Colonic mucosa (tissue), 4 donors: ENCODE data around the gene DHRSX. TPM values are rescaled to one million over a fixed set of nuclear protein-coding genes. Genes with fewer than 3 reads are reported as not detected.
"Not testable (repeated sequence)": the region's sequence is repeated elsewhere in the genome, so short reads cannot be mapped to it uniquely, and the experiment has no call there.

ENCODE experiments used
- DNase-seq: peaks from one replicate; pipeline ENCODE4 v3.0.0-alpha.2; 2020
- H3K27ac ChIP-seq: fragments of 200-600 bp; one replicate; pipeline ENCODE4 v1.8.0; 2021
- H3K27me3 ChIP-seq: fragments of 200-600 bp; one replicate; pipeline ENCODE4 v1.8.0; 2021
- H3K36me3 ChIP-seq: fragments of 200-600 bp; one replicate; pipeline ENCODE4 v1.8.0; 2021
- H3K4me1 ChIP-seq: fragments of 200-600 bp; one replicate; pipeline ENCODE4 v1.8.0; 2021; ENCODE audit warnings: mild to moderate bottlenecking
- H3K4me3 ChIP-seq: fragments of 200-600 bp; one replicate; pipeline ENCODE4 v1.8.0; 2021
- H3K9ac ChIP-seq, 2 donors: one replicate each; pipeline ENCODE4 v1.7.0; 2013; ENCODE audit warnings: control low read depth in 2 of 2, low read depth in 2 of 2, low read length in 2 of 2
- H3K9me3 ChIP-seq: fragments of 200-600 bp; one replicate; pipeline ENCODE4 v1.8.0; 2021
- intact Hi-C: fragments of 100-400 bp; cut with DNase I; formaldehyde crosslinking; loops from one replicate; pipeline ENCODE4 v1.14.1; 2022
- total RNA-seq, 2 donors: library from RNA; stranded (reverse); fragmentation: NEBNext Ultra II Directional in 1 of 2; extraction: Animal tissue kit (Norgen Biotek cat#: 25700) in 1 of 2; gene quantifications; one replicate each; pipeline ENCODE4 v1.2.1, GENCODE V29; 2021
- TF ChIP-seq, protein P1 (sequence below): fragments of 200-600 bp; IDR thresholded peaks from one replicate; pipeline ENCODE4 v1.8.0; 2022; ENCODE audit warnings: antibody characterized with exemption, mild to moderate bottlenecking
- donor health status: healthy.
- donor health status: DM: no; HTN: no; CAD: no.
- donor health status: DM: no; HTN: no; CAD: no.

Gene DHRSX
- total RNA-seq, 2 donors from 2014 or later: 28.6 to 43.3 TPM

DNA sequence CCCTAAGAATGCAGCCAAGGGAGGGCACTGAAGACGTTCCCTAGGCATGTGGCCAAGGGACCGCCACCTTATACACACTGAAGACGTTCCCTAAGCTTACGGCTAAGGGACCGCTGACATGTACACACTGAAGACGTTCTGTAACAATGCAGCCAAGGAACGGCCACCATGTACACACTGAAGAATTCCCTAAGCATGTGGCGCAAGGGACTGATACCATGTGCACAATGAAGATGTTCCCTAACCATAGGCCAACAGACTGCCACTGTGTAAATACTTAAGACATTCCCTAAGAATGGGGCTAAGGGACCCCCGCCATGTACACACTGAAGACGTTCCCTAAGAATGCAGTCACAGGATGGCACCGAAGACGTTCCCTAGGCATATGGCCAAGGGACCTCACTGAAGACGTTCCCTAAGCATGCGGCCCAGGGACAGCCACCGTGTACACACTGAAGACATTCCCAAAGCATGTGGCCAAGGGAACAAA is 36.1 kb downstream of the DHRSX start:
- Histone ChIP-seq H3K4me1 (no peaks in the 10 kb centered on the region), H3K36me3 (no peaks in the 10 kb centered on the region), H3K27ac (no peak overlapping the region), H3K9me3 (no peaks in the 10 kb centered on the region), H3K27me3 (no peaks in the 10 kb centered on the region), H3K9ac (no peak overlapping the region), H3K4me3 (no peak overlapping the region)
- no peak for DNase-seq
- intact Hi-C loops: no loop called here
- TF ChIP-seq, protein P1, sequence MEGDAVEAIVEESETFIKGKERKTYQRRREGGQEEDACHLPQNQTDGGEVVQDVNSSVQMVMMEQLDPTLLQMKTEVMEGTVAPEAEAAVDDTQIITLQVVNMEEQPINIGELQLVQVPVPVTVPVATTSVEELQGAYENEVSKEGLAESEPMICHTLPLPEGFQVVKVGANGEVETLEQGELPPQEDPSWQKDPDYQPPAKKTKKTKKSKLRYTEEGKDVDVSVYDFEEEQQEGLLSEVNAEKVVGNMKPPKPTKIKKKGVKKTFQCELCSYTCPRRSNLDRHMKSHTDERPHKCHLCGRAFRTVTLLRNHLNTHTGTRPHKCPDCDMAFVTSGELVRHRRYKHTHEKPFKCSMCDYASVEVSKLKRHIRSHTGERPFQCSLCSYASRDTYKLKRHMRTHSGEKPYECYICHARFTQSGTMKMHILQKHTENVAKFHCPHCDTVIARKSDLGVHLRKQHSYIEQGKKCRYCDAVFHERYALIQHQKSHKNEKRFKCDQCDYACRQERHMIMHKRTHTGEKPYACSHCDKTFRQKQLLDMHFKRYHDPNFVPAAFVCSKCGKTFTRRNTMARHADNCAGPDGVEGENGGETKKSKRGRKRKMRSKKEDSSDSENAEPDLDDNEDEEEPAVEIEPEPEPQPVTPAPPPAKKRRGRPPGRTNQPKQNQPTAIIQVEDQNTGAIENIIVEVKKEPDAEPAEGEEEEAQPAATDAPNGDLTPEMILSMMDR: no peak

DNA sequence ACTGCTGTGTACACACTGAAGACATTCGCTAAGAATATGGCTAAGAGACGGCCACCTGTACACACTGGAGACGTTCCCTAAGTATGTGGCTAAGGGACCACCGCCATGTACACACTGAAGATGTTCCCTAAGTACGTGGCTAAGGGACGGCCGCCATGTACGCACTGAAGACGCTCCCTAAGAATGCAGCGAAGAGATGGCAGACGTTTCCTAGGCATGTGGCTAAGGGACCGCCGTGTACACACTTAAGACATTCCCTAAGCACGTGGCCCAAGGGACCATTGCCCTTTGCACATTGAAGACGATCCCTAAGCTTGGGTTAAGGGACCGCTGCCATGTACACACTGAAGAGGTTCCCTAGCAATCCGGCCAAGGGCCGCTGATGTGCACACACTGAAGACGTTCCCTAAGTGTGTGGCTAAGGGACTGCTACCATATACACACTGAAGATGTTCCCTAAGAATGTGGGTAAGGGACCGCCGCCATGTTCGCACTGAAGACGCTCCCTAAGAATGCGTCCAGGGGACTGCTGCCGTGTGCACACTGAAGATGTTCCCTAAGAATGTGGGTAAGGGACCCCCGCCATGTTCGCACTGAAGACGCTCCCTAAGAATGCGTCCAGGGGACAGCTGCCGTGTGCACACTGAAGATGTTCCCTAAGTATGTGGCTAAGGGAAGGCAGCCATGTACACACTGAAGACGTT is 36.7 kb downstream of the DHRSX start:
- TF ChIP-seq, protein P1: no peak
- Histone ChIP-seq H3K9ac (no peak overlapping the region), H3K36me3 (no peaks in the 10 kb centered on the region), H3K27me3 (no peaks in the 10 kb centered on the region), H3K9me3 (no peaks in the 10 kb centered on the region), H3K4me3 (no peak overlapping the region), H3K4me1 (no peaks in the 10 kb centered on the region), H3K27ac (no peak overlapping the region)
- no peak for DNase-seq
- intact Hi-C loops: no loop called here

DNA sequence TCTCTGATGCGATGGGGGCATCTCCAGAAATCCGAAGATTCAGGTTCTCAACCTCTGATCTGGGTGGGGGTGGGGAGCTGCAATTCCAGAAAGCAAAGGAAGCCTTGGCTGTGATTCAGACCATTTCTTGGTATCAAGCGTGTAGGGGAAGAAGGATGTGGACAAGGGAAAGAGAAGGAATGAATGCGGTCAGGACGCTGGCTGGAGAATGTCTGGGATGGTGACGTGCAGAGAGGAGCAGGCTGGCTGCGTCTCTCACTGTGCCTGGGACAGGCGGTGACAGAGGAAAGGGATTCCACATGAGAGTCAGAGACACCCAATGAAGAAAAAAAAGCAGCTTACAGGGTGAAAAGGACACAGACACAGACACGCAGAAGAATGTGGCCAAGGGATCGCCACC is 37.3 kb downstream of the DHRSX start:
- H3K4me3 ChIP-seq, H3K9me3 ChIP-seq, H3K36me3 ChIP-seq, DNase-seq, H3K9ac ChIP-seq, H3K27ac ChIP-seq, H3K27me3 ChIP-seq, H3K4me1 ChIP-seq, intact Hi-C loops: not testable (repeated sequence)

DNA sequence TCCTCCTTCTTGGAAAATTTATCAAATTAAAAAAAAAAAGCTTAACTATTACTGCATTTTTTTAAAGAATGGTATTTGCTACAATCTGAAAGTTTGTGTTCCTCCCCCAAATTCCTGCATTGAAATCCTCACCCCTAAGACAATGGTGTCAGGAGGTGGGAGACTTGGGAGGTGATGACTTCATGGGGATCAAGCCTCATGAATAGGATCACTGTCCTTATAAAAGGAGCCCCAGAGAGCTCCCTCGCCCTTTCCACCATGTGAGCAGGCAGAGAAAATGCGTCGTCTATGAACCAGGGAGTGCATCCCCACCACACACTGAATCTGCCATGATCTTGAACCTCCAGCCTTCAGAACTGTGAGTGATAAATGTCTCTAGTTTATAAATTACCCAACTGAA is 38.0 kb downstream of the DHRSX start:
- no peaks in the 10 kb centered on the region for H3K4me1 ChIP-seq
- TF ChIP-seq, protein P1: no peak

DNA sequence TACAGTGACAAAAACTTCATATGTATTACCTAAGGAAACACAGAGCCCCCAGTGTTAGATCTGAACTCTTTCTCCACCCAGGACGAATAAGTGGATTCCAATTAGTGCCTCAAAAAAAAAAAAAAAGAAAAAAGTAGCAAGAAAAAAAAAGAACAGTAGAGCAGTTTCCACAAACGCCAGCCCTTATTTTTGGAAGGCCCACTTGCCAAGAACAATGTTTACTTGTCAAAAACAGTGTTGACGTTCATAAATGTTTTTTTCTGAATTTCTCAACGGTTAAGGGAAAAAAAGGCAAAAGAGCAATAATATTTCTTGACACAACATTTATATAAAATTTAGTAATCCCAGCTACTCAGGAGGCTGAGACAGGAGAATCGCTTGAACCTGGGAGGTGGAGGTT is 38.7 kb downstream of the DHRSX start:
- Histone ChIP-seq H3K9me3 (no peaks in the 10 kb centered on the region), H3K9ac (no peak overlapping the region), H3K4me3 (no peak overlapping the region), H3K36me3 (no peaks in the 10 kb centered on the region), H3K4me1 (no peaks in the 10 kb centered on the region), H3K27ac (no peak overlapping the region), H3K27me3 (no peaks in the 10 kb centered on the region)
- intact Hi-C loops: no loop called here
- TF ChIP-seq, protein P1: no peak
- DNase-seq: no peak

More for the DNA sequence above, 38.0 kb downstream of the DHRSX start:
- Histone ChIP-seq H3K27me3 (no peaks in the 10 kb centered on the region), H3K9me3 (no peaks in the 10 kb centered on the region), H3K9ac (no peak overlapping the region), H3K27ac (no peak overlapping the region), H3K4me3 (no peak overlapping the region), H3K36me3 (no peaks in the 10 kb centered on the region)
- no peak for DNase-seq
- intact Hi-C loops: no loop called here

DNA sequence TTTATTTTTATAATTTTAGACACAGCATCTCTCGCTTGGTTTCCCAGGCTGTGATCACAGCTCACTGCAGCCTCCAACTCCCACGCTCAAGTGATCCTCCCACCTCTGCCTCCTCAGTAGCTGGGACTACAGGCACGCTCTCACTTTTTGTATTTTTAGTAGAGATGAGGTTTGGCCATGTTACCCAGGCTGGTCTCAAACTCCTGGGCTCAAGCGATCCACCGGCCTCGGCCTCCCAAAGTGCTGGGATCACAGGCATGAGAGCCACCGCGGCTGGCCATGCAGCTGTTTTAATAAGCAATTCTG is 39.1 kb downstream of the DHRSX start:
- Histone ChIP-seq H3K36me3 (no peaks in the 10 kb centered on the region), H3K4me1 (no peaks in the 10 kb centered on the region), H3K27ac (no peak overlapping the region), H3K27me3 (no peaks in the 10 kb centered on the region), H3K9me3 (no peaks in the 10 kb centered on the region), H3K4me3 (no peak overlapping the region), H3K9ac (no peak overlapping the region)
- DNase-seq: no peak
- TF ChIP-seq, protein P1: no peak
- intact Hi-C loops: no loop called here

DNA sequence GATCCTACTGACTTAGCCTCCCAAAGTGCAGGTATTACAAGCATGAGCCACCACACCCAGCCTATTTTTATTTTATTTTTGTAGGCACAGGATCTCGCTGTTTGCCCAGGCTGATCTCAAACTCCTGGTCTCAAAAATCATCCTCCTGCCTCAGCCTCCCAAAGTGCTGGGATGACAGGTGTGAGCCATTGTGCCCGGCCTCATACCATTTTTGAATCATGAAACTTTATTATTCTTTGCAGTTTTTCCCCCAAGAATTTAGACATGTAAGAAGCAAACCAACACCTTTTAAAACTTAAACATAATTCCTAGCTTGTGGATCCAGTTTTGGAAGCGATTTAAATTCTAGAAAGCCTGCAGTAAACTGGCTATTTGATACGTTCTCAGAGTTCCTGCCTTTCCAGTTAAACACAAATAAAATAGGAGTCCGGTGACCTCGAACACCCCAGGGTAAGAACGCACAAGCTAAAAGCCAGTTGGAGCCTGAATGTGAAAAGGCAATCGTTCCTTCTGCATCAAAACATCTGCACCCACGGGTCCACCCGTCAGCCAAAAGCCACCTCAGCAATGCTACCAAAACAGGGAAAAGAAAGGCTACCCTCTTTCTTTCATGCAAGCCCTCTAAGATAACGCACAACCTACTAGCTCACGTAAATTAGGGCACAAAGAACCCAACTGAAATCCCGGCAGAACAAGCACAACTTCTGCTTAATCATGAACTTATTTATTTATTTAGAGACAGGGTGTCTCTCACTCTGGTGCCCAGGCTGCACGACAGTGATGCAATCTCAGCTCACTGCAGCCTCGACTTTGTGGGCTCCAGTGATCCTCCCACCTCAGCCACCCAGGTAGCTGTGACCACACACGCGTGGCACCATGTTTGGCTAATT is 39.7 kb downstream of the DHRSX start:
- DNase-seq, H3K4me1 ChIP-seq, H3K4me3 ChIP-seq, H3K9ac ChIP-seq, H3K27ac ChIP-seq, H3K9me3 ChIP-seq, H3K27me3 ChIP-seq, intact Hi-C loops, H3K36me3 ChIP-seq: not testable (repeated sequence)

DNA sequence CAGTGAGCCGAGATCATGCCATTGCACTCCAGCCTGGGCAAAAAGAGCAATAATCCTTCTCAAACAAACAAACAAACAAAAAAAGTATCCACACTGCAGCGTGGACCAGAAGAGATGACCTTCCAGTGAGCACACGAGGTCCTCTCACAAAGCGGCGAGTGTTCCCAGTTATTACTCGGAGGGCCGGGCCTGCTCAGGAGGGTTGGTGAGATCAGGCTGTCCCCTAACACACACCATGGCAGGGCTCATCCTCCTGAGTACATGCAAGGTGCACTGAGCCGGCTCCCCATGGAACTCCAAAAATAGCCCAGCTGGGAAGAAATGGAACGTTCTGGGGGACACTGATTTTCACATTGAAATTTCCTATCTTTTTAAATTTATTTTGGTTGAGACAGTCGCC is 40.7 kb downstream of the DHRSX start:
- H3K27me3 ChIP-seq, H3K4me3 ChIP-seq, H3K9ac ChIP-seq, DNase-seq, H3K9me3 ChIP-seq, intact Hi-C loops, H3K27ac ChIP-seq, H3K4me1 ChIP-seq, H3K36me3 ChIP-seq: not testable (repeated sequence)
